Lung (tissue), 12 donors: Measurements from ENCODE around the gene ARL16. TPM values are rescaled to one million over a fixed set of nuclear protein-coding genes. Genes with fewer than 3 reads are reported as not detected.
"Not testable (repeated sequence)": the region's sequence is repeated elsewhere in the genome, so short reads cannot be mapped to it uniquely, and the experiment has no call there.

Experiments
- ATAC-seq: fragments of 200-7000 bp; cut with Tn5 transposase; one replicate; pipeline ENCODE4 v1.9.1; 2020; ENCODE audit warnings: moderate number of reproducible peaks; ENCODE audit not compliant: insufficient read depth, low FRiP score
- DNase-seq, 3 donors: peaks; one replicate each; pipeline ENCODE4 v3.0.0-alpha.2; 2013 to 2017
- H3K27ac ChIP-seq, 2 donors: one replicate each; pipeline ENCODE4 v1.5.1; 2013; ENCODE audit warnings: mild to moderate bottlenecking in 2 of 2, moderate library complexity in 2 of 2, control low read depth in 1 of 2, inconsistent platforms in 1 of 2, low read depth in 1 of 2, low read length in 1 of 2
- H3K27me3 ChIP-seq, 3 donors: one replicate each; pipeline ENCODE4 v1.5.1; 2013; ENCODE audit warnings: low read length in 2 of 3; ENCODE audit not compliant: control insufficient read depth in 3 of 3, insufficient read depth in 3 of 3
- H3K36me3 ChIP-seq, 4 donors: one replicate each; pipeline ENCODE4 v1.5.1; 2013; ENCODE audit warnings: low read length in 4 of 4, mild to moderate bottlenecking in 1 of 4, moderate library complexity in 1 of 4; ENCODE audit not compliant: control insufficient read depth in 4 of 4, insufficient read depth in 4 of 4
- H3K4me1 ChIP-seq, 5 donors: one replicate each; pipeline ENCODE4 v1.5.1; 2013; ENCODE audit warnings: low read length in 5 of 5, mild to moderate bottlenecking in 2 of 5, moderate library complexity in 1 of 5; ENCODE audit not compliant: control insufficient read depth in 5 of 5, insufficient read depth in 5 of 5
- H3K4me3 ChIP-seq: one replicate; pipeline ENCODE4 v1.5.1; 2013; ENCODE audit warnings: mild to moderate bottlenecking, control low read depth, moderate library complexity
- H3K9ac ChIP-seq, 2 donors: one replicate each; pipeline ENCODE4 v1.5.1; 2013; ENCODE audit warnings: low read length in 2 of 2, control low read depth in 1 of 2; ENCODE audit not compliant: insufficient read depth in 1 of 2
- H3K9me3 ChIP-seq, 4 donors: one replicate each; pipeline ENCODE4 v1.5.1; 2013; ENCODE audit warnings: low read length in 3 of 4, mild to moderate bottlenecking in 1 of 4, moderate library complexity in 1 of 4; ENCODE audit not compliant: control insufficient read depth in 4 of 4, insufficient read depth in 3 of 4
- WGBS, 2 donors: extraction: QIAGEN DNeasy Blood & Tissue Kit; methylation state at CpG; one replicate each; pipeline ENCODE4 v1.1.7; 2013; 5-methylcytosine and 5-hydroxymethylcytosine counted together
- polyA plus RNA-seq, 2 donors: library from polyadenylated mRNA; stranded (reverse); fragments of 200-250 nt; gene quantifications; one replicate each; pipeline ENCODE4 v1.2.1, GENCODE V29; 2013
- total RNA-seq, 2 donors: library from RNA; depleted of rRNA in 1 of 2; stranded (reverse); fragments of >200 nt in 1 of 2; gene quantifications; one replicate each; pipeline ENCODE4 v1.2.1, GENCODE V29; 2014 to 2021
- TF ChIP-seq, protein P1 (sequence below): IDR thresholded peaks from 2 replicates; pipeline ENCODE4 v1.5.1; 2012; ENCODE audit warnings: mild to moderate bottlenecking; ENCODE audit errors: control extremely low read depth, extremely low read depth
- donor health status: control.
- donor health status: control.
- donor health status: Bipolar disorder and iron deficiency.
- donor health status: healthy.
- donor health status: DM: yes; HTN: yes; CAD: no.

ARL16 gene
- total and polyA plus RNA-seq, 4 donors = 27.4 to 59.5 (median 29.8) TPM

DNA sequence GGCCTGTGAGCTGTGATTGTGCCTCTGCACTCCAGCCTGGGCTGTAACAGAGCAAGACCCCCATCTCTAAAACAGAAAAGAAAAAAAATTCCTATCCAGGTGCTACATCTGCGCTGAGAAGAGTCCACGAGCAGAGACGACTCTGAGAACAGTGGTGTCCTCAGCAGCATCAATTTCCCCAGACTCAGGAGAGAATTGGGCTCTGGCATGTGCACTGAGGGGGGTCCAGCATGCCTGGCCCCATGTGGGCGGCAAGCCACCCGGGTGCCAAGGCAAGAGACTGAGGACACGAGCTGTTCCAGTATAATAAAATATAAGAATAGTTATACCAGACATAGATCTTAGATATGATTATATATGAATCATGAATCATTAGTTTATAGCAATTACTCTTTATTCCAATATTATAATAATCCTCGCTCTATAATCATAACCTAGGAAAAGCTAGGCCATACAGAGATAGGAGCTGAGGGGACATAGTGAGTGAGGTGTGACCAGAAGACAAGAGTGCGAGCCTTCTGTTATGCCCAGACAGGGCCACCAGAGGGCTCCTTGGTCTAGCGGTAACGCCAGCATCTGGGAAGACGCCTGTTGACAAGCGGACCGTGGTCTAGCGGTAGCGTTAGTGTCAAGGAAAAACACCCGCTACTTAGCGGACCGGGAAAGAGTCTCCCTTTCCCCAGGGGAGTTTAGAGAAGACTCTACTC, 7.9 kb downstream of the ARL16 start:
- not testable (repeated sequence) for ATAC-seq, H3K9me3 ChIP-seq, H3K4me1 ChIP-seq, H3K27me3 ChIP-seq, H3K27ac ChIP-seq, H3K9ac ChIP-seq, H3K4me3 ChIP-seq
- H3K36me3 ChIP-seq = peaks cover 5 to 35% (median 12%) of the 10 kb centered on the region in 4 donors
- 47 to 52% methylated on average over 18 of the region's 18 CpGs for WGBS, 2 donors
- TF ChIP-seq, protein P1, sequence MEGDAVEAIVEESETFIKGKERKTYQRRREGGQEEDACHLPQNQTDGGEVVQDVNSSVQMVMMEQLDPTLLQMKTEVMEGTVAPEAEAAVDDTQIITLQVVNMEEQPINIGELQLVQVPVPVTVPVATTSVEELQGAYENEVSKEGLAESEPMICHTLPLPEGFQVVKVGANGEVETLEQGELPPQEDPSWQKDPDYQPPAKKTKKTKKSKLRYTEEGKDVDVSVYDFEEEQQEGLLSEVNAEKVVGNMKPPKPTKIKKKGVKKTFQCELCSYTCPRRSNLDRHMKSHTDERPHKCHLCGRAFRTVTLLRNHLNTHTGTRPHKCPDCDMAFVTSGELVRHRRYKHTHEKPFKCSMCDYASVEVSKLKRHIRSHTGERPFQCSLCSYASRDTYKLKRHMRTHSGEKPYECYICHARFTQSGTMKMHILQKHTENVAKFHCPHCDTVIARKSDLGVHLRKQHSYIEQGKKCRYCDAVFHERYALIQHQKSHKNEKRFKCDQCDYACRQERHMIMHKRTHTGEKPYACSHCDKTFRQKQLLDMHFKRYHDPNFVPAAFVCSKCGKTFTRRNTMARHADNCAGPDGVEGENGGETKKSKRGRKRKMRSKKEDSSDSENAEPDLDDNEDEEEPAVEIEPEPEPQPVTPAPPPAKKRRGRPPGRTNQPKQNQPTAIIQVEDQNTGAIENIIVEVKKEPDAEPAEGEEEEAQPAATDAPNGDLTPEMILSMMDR = peak; percentile 8
- DNase-seq = peak in 1 of 3 donors; percentile 13

DNA sequence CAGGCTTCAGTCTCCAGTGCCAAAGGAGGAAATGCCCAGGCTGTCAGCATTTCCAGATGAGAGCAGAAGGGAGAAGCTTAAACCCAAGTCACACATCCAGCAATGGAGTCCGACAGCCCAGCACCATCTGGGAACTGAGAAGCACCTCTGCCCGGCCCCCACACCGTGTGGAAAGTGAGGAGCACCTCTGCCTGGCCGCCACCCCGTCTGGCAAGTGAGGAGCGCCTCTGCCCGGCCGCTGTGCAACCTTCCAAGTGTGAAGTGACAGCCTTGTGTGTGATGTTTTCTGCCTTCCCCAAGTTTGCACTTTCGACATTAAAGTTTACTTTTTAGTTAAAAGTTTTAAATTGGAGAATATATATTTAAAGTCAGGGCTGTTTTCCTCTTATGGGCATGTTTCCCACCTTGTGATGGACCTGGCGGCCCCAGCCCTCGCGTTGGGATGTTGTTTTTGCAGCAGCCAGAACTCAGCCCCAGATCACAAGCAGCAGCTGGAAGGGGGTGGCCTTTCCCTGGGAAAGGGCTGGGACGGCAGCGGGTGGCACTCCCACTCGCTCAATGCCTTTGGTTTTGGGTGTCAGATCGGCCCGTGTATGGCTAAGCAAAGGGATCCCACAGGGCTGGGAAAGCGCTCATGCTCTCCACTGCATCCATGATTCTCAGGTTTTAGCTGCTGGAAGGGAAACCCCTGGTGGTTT, 9.9 kb downstream of the ARL16 start:
- no peak for ATAC-seq
- H3K27me3 ChIP-seq = no peaks in the 10 kb centered on the region
- no peaks in the 10 kb centered on the region for H3K4me1 ChIP-seq
- H3K4me3 ChIP-seq = no peak overlapping the region
- TF ChIP-seq, protein P1 = no peak
- no peak overlapping the region for H3K9ac ChIP-seq
- H3K9me3 ChIP-seq = no peaks in the 10 kb centered on the region
- H3K27ac ChIP-seq = no peak overlapping the region
- WGBS, 2 donors = 88 to 91% methylated on average over 18 of the region's 18 CpGs
- H3K36me3 ChIP-seq = peaks cover 7 to 42% (median 12%) of the 10 kb centered on the region in 4 donors
- DNase-seq = no peak

DNA sequence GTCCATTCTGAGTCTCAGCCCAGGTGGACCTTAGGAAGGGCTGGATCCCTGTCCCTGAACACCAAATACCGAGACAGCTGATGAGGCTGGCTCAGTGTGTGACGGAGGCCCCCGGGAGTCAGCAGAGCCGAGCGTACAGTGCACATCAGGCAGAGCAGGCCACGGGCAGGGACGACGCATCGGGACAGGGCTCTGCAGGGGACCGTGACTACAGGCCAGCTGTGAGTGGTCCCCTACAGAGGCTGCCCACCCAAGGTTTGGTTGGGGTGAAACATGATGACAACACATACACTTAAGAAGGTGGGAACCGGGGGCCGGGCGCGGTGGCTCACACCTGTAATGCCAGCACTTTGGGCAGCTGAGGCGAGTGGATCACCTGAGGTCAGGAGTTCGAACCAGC, 10.6 kb downstream of the ARL16 start:
- Histone ChIP-seq H3K4me3 (no peak overlapping the region), H3K36me3 (peaks cover 11 to 42% (median 13%) of the 10 kb centered on the region in 4 donors), H3K9me3 (no peaks in the 10 kb centered on the region), H3K27ac (no peak overlapping the region), H3K27me3 (no peaks in the 10 kb centered on the region), H3K9ac (no peak overlapping the region), H3K4me1 (peaks cover 0 to 3% (median 0%) of the 10 kb centered on the region in 5 donors)
- no peak for DNase-seq
- TF ChIP-seq, protein P1 = no peak
- no peak for ATAC-seq
- 95% methylated on average over 15 to 16 of the region's 16 CpGs for WGBS, 2 donors
